WERI-Rb-1 (cell line): ENCODE results near the gene SCEL.

Experiments
- DNase-seq: peaks from one replicate; pipeline ENCODE4 v3.0.0-alpha.2; 2020
- H3K27ac ChIP-seq: fragments of 250-450 bp; sonication (Bioruptor Pico); 2 replicates; pipeline ENCODE4 v1.5.1; 2020; ENCODE audit warnings: mild to moderate bottlenecking, moderate library complexity
- H3K27me3 ChIP-seq: fragments of 250-450 bp; sonication (Bioruptor Pico); 2 replicates; pipeline ENCODE4 v1.5.1; 2021; ENCODE audit warnings: mild to moderate bottlenecking, low read depth, moderate library complexity; ENCODE audit not compliant: insufficient read depth, severe bottlenecking
- H3K36me3 ChIP-seq: fragments of 250-450 bp; sonication (Bioruptor Pico); 2 replicates; pipeline ENCODE4 v1.5.1; 2020; ENCODE audit warnings: mild to moderate bottlenecking, moderate library complexity
- H3K4me3 ChIP-seq: 2 replicates; pipeline ENCODE4 v1.5.1; 2011; ENCODE audit warnings: low read depth, mild to moderate bottlenecking, control low read depth, low read length
- H3K9me3 ChIP-seq: fragments of 250-450 bp; sonication (Bioruptor Pico); 2 replicates; pipeline ENCODE4 v1.5.1; 2021; ENCODE audit warnings: mild to moderate bottlenecking, moderate library complexity; ENCODE audit not compliant: severe bottlenecking
- TF ChIP-seq, protein P1 (sequence below): IDR thresholded peaks from 2 replicates; pipeline ENCODE4 v1.5.1; 2011; ENCODE audit warnings: low read depth, mild to moderate bottlenecking, control low read depth, inconsistent platforms, low read length

Gene SCEL

DNA sequence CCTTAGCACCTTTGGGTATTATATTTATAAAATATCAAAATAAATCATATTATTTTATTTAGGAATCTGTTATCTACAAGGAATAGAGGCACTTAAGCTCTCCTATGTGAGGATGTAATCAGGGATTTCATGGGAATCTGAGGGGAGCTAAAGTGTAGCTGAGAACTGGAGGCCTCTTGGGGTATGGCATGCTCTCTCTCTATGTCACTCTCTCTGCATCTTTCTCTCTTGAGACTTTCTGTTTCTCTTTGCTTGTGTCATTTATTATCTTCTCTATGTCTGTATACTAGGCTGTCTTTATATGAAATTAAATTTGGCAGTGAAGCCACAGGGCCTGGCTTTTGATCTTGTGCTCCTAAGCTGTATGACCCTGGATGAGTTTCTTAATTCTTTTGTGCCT is 37.7 kb upstream of the SCEL start:
- Histone ChIP-seq H3K27ac (no peak overlapping the region), H3K27me3 (no peaks in the 10 kb centered on the region), H3K4me3 (no peak overlapping the region), H3K36me3 (no peaks in the 10 kb centered on the region), H3K9me3 (no peaks in the 10 kb centered on the region)
- TF ChIP-seq, protein P1, sequence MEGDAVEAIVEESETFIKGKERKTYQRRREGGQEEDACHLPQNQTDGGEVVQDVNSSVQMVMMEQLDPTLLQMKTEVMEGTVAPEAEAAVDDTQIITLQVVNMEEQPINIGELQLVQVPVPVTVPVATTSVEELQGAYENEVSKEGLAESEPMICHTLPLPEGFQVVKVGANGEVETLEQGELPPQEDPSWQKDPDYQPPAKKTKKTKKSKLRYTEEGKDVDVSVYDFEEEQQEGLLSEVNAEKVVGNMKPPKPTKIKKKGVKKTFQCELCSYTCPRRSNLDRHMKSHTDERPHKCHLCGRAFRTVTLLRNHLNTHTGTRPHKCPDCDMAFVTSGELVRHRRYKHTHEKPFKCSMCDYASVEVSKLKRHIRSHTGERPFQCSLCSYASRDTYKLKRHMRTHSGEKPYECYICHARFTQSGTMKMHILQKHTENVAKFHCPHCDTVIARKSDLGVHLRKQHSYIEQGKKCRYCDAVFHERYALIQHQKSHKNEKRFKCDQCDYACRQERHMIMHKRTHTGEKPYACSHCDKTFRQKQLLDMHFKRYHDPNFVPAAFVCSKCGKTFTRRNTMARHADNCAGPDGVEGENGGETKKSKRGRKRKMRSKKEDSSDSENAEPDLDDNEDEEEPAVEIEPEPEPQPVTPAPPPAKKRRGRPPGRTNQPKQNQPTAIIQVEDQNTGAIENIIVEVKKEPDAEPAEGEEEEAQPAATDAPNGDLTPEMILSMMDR = no peak
- no peak for DNase-seq

DNA sequence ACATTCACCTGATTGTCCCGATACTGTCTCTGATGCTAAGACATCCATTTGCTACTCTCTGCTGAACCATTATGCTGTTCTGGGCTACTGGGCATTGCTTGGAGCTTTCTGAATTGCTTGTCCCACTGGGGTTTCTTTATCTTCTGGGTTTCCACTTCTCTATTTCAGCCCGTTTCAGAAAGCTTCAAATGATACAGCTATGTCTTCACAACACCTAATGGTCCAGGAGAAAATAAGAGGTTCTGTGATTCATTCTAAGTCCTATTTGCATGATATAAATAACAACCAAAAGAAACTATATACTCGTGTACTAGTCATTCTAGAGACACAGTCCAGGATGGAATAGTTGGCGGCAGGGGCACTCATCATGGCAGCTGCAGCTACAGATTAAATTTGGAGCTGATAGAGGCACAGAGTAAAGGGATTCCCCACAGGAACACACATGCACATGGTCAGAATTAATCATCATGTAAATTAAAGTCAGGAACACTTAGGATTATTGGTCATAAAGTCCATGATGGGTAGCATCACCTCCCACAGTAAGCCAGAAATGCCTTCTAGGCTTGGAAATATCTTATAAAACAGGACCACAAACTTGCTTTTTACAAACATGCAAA is 33.3 kb upstream of the SCEL start:
- no peak overlapping the region for H3K27ac ChIP-seq
- TF ChIP-seq, protein P1 = no peak
- H3K27me3 ChIP-seq = no peaks in the 10 kb centered on the region
- H3K9me3 ChIP-seq = no peaks in the 10 kb centered on the region
- no peak for DNase-seq
- H3K36me3 ChIP-seq = no peaks in the 10 kb centered on the region
- no peak overlapping the region for H3K4me3 ChIP-seq

DNA sequence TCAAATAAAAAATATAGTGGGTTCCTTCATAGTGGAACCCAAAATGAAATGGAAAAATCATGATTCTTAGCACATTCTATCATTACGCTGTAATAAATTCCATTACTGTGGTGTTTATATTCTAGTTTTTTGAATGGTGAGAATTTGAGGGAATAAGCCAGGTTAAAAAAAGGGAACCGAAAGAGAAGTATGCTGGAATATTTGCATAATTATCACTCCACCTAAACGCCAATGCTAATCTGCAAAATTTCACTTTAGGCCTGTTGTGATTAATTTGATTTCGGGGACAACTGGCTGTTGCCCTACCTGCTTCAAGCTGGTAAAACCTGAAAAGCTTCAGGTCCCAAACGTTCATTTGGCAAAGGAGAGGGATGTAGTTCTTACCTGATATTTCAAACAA is 32.1 kb upstream of the SCEL start:
- no peak for DNase-seq
- Histone ChIP-seq H3K27ac (no peak overlapping the region), H3K27me3 (no peaks in the 10 kb centered on the region), H3K4me3 (no peak overlapping the region), H3K9me3 (no peaks in the 10 kb centered on the region), H3K36me3 (no peaks in the 10 kb centered on the region)
- TF ChIP-seq, protein P1 = no peak

DNA sequence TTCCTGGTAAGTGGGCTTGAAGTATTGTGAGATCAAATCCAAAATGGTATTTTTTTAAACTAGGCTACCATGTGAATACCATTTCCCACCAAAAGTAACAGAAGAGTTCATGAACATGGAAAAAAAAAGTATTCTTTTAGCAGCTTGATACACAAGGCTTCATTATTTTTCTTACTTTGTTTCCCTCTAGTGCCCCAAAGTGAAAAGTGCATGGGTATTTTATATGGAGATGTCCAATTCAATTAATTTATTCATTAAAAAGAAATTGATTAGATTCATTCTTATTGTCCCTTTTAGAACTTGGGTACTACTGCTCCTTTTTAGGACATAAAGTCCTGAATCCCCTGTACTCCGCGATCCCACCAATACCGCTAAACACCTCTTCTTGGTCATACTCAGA is 28.6 kb upstream of the SCEL start:
- Histone ChIP-seq H3K9me3 (no peaks in the 10 kb centered on the region), H3K27me3 (no peaks in the 10 kb centered on the region), H3K4me3 (no peak overlapping the region), H3K36me3 (no peaks in the 10 kb centered on the region), H3K27ac (no peak overlapping the region)
- no peak for DNase-seq
- TF ChIP-seq, protein P1 = no peak

DNA sequence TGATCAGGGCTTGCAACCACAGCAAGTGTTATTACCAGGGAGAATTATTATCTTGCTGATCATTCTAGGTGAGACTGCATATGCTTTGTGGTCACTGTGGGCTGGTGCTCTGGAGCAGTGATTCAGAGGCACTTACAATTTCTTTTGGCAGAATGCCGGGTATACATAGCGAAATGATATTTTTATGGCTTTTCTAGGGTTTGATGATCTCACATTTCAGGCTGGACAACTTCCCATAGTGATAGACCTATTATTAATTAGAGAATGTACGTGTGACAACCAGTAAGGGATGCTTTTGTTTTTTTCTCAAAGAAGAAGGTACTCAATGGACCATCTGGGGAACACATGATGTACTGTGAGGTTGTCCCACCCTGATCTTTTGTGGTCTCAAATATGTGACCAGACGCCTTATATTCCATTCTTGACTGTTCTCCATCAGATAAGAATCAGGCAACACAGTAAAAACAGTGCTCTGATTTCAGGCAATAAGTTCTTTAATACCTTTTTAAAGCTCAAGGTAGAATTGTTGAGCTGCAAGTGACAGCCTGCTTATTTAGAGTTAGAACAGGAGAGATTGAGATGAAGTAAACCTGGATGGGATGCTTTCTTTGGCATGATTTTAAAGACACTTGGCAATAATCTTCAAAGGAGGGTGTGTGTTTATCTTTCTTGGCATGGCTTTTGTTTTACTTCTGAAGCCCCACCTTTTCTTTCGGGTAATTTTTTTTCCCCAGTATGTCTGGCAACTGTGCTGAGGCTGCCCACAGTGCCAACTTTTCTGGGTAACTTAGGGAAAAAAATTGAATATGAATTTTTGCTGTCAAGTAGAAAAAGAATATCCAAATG is 27.4 kb upstream of the SCEL start:
- Histone ChIP-seq H3K36me3 (no peaks in the 10 kb centered on the region), H3K4me3 (no peak overlapping the region), H3K27me3 (no peaks in the 10 kb centered on the region), H3K27ac (no peak overlapping the region), H3K9me3 (no peaks in the 10 kb centered on the region)
- TF ChIP-seq, protein P1 = no peak
- no peak for DNase-seq
